ENCODE data around the gene SLC5A10.
"Not testable (repeated sequence)": the region's sequence is repeated elsewhere in the genome, so short reads cannot be mapped to it uniquely, and the experiment has no call there.

Gene SLC5A10

GRCh38 chr17:19021011-19021621, 69.2 kb downstream of the SLC5A10 start:
- not testable (repeated sequence) for DNase-seq

DNA sequence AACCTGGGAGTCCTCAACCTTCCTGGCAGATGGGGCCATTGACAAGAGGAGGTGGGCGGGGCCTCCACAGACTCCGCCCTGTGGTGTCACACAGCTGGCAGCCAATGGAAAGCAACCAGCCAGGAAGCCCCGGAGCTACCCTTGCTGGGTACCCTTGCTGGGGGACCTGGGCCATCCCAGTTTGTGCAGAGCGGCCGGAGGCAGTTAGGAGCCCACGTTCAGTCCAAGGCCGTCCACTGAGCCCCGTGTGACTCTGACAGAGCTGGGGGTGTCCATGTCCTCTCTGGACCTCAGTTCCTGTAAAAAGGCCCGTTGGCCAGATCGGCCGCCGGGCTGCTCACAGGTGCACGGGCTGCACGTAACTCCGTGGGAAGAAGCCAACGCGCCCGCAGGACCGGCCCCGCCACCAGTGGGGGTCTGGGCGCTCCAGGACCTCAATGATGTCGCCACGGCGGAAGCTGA, 69.7 kb downstream of the SLC5A10 start:
- no peak for DNase-seq

DNA sequence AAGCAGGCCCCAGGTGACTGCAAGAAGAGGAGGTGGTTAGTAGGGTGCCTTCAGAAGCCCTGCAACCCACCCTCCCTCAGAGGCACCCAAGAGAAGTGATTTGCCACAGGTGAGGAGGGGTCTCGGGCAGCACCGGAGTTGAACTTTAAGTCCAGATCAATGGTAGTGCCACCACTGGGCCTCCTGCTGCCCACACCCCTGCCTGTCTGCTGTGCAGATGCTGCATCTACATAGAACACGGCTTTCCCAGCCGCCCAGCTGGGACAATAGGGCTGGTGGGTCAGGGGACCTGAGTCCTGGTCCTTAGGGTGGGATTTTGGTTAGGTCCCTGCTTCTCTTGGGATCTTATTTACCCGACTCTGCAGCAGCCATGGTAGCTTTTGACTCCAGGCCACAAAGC, 70.2 kb downstream of the SLC5A10 start:
- DNase-seq, result no peak

- DNase-seq, result no peak
Observed at GRCh38 chr17:19022747-19023146, 70.8 kb downstream of the SLC5A10 start.

DNA sequence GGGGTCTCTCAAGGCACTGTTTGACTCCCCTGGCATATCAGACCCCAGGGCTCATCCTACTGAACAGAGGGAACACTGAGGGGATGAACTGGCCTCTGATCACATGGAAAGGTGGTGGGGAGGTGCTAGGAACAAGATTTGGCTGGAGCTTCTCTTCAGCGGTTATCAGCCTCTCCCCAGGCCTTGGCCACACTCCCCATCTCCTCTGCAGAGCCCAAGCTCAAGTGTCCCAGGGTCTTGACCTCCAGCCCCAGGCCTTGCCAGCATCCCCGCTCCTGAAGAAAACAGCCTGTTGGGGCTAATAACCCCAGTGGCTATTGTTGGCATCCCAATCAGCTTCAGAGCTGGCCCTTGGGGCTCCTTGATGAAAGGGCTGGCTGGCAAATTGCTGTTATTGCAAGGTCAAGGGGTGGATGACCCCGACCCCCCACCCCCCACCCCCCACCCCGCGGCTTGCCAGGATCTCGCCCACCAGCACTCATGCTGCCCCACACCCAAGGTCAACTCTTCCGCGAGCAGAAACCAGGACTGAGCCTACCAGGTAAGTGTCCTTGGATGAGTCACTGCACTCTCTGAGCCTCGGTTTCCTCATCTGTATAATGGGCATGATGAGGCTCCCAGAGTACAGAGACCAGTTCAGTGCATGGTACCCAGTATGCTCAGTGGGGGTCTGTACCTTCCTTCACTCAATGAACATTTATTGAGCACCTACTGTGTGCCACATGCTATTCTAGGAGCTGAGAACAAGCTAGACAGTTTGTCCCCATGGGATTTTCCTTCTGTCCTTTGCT, 71.4 kb downstream of the SLC5A10 start:
- DNase-seq, result no peak

DNA sequence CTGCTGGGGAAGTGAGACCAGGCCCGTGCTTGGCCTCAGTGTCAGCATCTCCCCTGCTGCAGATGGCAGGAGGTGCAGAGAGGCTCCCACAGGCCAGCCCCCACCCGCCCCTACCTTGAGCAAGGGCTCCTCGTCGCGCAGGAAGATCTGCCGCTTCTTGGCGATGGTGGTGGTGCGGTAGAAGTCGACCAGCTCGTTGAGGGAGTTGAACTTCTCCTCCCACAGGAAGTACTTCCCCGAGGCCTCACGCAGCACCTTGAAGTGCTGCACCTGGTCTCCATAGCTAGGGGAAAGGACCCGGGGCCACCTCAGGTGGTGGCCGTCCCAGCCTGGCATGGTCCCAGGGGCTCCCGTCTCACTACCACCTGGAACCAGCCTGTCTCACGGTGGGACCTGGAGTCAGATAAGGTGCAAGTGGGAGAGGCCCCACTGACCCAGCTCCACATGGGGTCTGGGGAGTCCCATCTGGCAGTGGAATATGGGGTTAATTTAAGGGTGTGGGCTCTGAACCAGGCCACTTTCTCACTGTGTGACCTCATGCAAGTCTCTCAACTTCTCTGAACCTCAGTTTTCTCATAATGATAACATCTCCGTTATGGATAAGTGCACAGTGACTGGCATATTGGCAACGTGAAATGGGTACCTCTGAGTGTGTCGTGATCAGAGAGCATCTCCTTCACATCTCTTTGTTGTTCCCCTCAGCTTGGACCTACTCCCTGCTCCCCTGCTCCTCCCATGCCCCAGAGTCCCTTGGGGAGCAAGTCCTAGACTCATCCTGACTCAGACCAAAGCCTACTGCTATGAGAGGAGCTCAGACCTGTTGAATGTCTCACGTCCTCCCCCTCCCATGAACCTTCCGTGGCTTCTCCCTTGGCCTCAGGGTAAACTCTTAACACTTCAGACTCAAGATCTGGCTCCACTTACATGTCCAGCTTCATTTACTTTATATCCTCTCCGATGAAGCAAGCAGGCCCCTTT, 72.4 kb downstream of the SLC5A10 start:
- no peak for DNase-seq

- DNase-seq, result not testable (repeated sequence)
Observed at GRCh38 chr17:19028671-19029070, 76.7 kb downstream of the SLC5A10 start.

DNA sequence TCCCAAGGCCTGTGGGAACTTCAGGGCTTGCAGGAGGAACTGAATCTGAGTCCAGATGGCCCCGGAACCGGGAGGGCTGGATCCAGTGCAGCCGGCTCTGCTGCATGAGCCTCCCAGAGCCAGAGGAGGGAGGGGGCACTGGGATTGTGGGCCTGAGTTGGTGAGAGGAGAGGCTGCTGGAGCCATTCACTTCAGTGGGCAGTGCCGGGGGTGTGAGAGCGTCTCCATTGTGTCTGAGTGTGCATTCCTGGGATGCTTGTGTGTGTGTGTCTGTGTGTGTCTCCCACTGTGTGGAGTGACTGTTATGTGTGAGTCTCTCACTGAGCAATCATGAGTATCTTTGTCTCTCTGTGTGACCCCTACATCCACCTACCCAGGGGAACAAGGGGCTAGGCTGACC, 77.8 kb downstream of the SLC5A10 start:
- DNase-seq, result not testable (repeated sequence)

- not testable (repeated sequence) for DNase-seq
Observed at GRCh38 chr17:19030771-19031449, 78.9 kb downstream of the SLC5A10 start.

DNA sequence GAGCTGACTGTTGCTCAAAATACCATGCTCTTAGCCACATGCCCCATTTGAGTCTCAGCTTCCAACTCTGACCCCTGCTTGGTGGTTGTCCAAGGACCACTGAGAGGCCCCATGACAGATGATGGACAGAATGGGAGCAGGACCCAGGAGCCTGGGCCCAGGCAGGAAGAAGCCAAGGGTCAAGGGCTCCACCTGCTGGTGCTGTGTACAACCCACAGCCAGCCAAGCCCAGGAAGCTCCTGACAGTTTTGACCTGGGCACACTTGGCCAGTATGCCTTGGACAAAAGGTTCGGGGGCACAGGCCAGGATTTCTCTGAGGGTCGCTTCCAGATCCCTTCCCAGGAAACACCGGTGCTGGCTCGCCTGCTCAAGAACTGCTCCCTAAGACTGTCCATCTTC, 79.8 kb downstream of the SLC5A10 start:
- DNase-seq, result not testable (repeated sequence)

DNA sequence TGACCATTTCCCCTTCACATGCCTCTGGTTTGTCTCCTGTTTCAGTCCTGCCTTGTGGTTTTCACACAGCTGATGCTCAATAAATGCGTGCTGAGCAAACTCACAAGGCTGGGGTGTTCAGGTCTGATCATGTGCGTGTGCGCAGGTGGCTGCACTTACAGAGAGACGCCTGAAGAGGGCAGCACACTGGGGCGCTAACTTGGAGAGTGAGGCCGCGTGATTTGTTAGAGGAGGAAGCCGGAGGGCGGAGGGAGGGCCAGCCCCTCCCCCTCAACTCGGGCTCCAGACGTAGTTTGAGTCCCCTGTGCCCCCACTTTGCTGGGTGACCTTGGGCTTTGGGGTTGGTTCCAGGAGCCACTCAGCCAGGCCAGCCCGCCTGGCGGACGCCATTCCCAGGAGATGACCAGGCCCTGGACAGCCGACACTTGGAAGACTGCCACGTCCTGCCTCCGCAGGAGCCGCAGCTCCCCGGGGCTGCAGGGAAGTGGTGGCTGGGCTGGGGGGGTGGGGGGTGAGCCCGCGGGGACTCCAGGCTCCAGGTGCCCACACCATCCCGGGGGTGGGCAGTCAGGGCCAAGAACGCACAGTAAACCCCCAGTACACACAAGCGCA, 80.5 kb downstream of the SLC5A10 start:
- DNase-seq, result not testable (repeated sequence)

DNA sequence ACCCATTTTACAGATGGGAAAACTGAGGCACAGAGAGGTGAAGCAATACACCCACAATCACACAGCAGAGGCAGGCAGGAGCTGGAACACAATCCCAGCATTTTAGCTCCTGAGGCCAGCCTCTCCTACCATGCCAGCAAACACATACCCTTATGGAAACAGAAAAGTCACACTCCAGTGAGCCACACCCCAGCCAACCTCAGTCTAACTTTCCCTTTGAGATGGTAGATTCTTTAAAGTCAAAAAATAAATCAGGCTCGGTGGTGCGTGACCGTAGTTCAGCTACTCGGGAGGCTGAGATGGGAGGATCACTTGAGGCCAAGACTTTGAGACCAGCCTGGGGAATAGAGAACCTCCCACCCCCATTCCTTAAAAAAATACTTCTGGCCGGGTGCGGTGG, 84.2 kb downstream of the SLC5A10 start:
- not testable (repeated sequence) for DNase-seq

DNA sequence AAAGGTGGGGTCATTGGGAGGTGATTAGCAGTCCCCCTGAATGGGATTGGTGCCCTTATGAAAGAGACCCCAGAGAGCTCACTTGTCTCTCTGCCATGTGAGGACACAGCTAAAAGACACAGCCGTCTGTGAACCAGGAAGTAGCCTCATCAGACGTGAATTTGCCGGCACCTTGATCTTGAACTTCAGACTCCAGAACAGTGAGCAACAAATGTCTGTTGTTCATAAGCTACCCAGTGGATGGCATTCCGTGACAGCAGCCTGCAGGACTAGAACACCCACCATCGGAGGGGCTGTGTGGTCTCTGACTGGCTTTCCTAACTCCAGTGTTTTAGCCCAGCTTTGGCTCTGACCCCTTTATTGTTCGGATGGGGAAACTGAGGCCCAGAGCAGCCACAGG, 85.6 kb downstream of the SLC5A10 start:
- not testable (repeated sequence) for DNase-seq

GRCh38 chr17:19038007-19038406, 86.0 kb downstream of the SLC5A10 start:
- DNase-seq, result not testable (repeated sequence)

GRCh38 chr17:19038730-19039129, 86.8 kb downstream of the SLC5A10 start:
- DNase-seq, result not testable (repeated sequence)

DNA sequence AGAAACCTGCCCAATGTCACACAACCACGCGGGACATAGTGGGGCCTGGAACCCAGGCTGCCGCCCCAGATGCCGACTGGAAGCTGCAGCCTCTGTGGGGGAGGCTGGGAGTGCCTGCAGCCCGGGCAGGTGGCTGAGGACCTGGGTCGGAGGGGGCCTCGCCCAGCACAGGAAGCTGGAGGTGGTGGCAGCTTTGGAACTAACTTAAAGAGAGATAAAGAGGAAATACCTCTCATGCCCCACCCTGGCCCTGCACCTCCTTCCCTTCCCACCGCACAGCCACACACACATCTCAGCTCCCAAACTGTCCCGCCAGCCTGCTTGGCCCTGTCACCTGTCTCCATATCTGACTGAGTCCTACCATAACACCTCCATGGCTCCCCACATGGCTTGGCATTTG, 88.4 kb downstream of the SLC5A10 start:
- DNase-seq, result not testable (repeated sequence)

DNA sequence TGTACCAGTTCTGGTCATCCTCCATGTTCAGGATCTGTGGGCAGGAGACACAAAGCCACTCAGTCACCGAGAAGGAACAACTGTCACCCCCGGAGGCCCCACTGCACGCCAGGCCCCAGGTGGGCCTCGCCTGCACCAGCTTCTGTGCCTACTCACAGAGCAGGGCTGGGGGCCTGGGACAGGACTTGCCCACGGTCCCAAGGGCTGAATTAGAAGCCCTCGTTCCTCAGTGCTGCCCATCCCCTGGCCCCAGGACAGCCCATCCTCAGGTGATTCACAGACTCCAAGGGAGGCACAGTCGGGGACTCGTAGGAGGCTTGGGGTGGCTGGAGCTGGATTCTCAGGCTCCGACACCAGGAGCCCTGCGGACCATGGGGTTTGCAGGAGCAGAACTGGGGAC, 89.9 kb downstream of the SLC5A10 start:
- DNase-seq, result not testable (repeated sequence)

DNA sequence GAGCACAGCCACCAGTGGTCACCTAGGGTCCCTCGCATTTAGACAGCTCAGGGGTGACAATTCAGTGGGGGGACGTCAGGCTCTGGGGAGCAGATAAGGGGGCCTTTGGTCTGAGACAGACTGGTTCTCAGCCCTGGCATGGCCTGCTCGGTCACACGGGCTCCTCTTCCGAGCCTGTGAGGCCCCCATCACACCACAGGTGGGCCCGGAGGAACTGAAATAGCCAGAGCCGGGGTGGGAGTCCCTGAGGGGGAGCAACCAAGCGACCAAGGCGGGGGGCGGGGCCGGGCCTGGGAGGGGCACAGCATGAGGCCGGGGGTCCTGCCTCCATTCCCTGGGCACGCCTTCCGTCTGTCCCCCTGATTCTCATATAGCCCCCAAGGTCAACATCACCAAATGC, 90.4 kb downstream of the SLC5A10 start:
- not testable (repeated sequence) for DNase-seq

DNA sequence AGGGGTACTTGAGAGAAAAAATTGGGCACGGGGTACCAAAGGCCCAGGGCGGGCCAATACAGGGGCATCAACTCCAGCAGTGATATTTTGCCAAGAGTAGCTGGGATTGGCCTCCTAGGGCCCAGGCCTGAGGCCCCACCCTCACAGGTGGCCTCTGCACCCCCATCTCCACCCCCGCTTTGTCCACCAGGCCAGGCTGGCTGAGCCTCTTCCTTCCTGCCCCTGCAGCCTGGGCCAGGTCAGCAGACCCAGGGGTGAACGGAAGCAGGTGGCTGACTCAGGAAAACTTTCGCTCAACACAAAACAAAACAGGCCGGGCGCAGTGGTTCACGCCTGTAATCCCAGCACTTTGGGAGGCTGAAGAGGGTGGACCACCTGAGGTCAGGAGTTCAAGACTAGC, 91.1 kb downstream of the SLC5A10 start:
- DNase-seq, result not testable (repeated sequence)

GRCh38 chr17:19044643-19045042, 92.7 kb downstream of the SLC5A10 start:
- DNase-seq, result not testable (repeated sequence)

- DNase-seq, result not testable (repeated sequence)
Observed at GRCh38 chr17:19046782-19047375, 94.9 kb downstream of the SLC5A10 start, which contains the start of gene GRAP. TSS of gene GRAP (minus strand) at chr17:19046957. CDS start at chr17:19046926, 31 bp downstream.
